Measurements from ENCODE around the gene FN1. TPM values are rescaled to one million over a fixed set of nuclear protein-coding genes. Genes with fewer than 3 reads are reported as not detected.

FN1 gene
- total and polyA plus RNA-seq, 2 donors (not counting 3 experiments of a cell fraction or from before 2014, with no cell fraction given), result 3,221 to 3,740 TPM

DNA sequence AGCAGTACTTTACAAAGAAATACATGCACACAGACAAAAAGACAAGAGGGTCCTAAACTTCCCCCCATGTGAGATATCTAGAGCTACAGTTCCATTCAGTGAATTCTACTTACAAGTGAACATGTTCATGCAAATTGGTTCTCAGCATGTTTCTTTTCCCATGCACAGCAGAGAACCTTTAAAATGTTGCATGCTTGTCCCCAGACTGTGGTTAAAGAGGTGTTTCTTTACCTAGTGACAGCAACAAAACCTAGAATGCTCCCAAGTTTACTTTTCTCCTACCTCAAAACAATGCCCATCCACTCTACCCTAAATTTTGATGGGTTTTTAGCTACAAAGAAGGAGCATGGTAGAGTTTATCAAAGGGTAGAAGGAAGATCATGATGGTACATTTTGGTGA lies 43.7 kb downstream of the FN1 start:
- H3K4me2 ChIP-seq (ENCODE audit: insufficient read depth, low read length), result no peak overlapping the region
- intact Hi-C loops (cut with micrococcal nuclease) (no loop called here), dilution Hi-C loops (cut with MboI; ENCODE audit: extremely low pct_ligation_motif_present, low sequenced_read_pairs) (no loop called here)
- no peaks in the 10 kb centered on the region for H3K9me1 ChIP-seq (replicated peaks; ENCODE audit: control insufficient read depth, extremely low read depth, insufficient read depth, low read length)
- ChIA-PET POLR2A (interaction anchor here (1.2 kb wide), 1 partner anchor 31 kb away, joined by 4 read pairs; no protein-coding TSS in a partner anchor), CTCF (no interaction called here)
- no peak overlapping the region for H2AFZ ChIP-seq (ENCODE audit: low read depth, low read length)
- no peak overlapping the region for H3K27ac ChIP-seq (ENCODE audit: insufficient read depth, low read depth, low read length)
- H3K9ac ChIP-seq (replicated peaks; ENCODE audit: extremely low read depth, insufficient read depth, low read length), result no peak overlapping the region
- no peak for TF ChIP-seq POLR2A (IDR thresholded peaks at IDR 0.05; ENCODE audit: low read depth, low read length)
- no peak for TF ChIP-seq MYC (IDR thresholded peaks at IDR 0.05; ENCODE audit: low read depth, low read length)
- TF ChIP-seq, protein P1, sequence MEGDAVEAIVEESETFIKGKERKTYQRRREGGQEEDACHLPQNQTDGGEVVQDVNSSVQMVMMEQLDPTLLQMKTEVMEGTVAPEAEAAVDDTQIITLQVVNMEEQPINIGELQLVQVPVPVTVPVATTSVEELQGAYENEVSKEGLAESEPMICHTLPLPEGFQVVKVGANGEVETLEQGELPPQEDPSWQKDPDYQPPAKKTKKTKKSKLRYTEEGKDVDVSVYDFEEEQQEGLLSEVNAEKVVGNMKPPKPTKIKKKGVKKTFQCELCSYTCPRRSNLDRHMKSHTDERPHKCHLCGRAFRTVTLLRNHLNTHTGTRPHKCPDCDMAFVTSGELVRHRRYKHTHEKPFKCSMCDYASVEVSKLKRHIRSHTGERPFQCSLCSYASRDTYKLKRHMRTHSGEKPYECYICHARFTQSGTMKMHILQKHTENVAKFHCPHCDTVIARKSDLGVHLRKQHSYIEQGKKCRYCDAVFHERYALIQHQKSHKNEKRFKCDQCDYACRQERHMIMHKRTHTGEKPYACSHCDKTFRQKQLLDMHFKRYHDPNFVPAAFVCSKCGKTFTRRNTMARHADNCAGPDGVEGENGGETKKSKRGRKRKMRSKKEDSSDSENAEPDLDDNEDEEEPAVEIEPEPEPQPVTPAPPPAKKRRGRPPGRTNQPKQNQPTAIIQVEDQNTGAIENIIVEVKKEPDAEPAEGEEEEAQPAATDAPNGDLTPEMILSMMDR (IDR thresholded peaks at IDR 0.05; ENCODE audit: extremely low read depth in 1 of 2, insufficient read depth in 1 of 2, low read depth in 1 of 2, low read length in 2 of 2), result no peak
- no peak for TF ChIP-seq GATA2 (IDR thresholded peaks at IDR 0.05; ENCODE audit: insufficient read depth, insufficient read length, low read depth, low read length)
- no peak for TF ChIP-seq JUN (IDR thresholded peaks at IDR 0.05; ENCODE audit: borderline replicate concordance, insufficient read depth, insufficient read length, low read depth)
- no peak for TF ChIP-seq EZH2 (IDR thresholded peaks at IDR 0.05; ENCODE audit: borderline replicate concordance, low read depth, low read length, severe bottlenecking)
- TF ChIP-seq FOS (IDR thresholded peaks at IDR 0.05; ENCODE audit: borderline replicate concordance, insufficient read depth, low read length), result no peak
- TF ChIP-seq POLR2AphosphoS5 (IDR thresholded peaks at IDR 0.05; ENCODE audit: insufficient read depth, low read depth, low read length), result no peak
- TF ChIP-seq, protein P2, sequence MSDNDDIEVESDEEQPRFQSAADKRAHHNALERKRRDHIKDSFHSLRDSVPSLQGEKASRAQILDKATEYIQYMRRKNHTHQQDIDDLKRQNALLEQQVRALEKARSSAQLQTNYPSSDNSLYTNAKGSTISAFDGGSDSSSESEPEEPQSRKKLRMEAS (IDR thresholded peaks at IDR 0.05; ENCODE audit: insufficient read depth, insufficient read length), result no peak
- peaks cover 58 to 71% of the 10 kb centered on the region in 2 experiments for H3K36me3 ChIP-seq (ENCODE audit: control insufficient read depth in 2 of 2, extremely low read depth in 1 of 2, insufficient read depth in 2 of 2, low read length in 2 of 2)
- no peaks in the 10 kb centered on the region for H3K9me3 ChIP-seq (replicated peaks; ENCODE audit: control insufficient read depth, insufficient read depth, low read length)
- no peak overlapping the region for H3K4me3 ChIP-seq (replicated peaks in 1 of 3; ENCODE audit: insufficient read depth in 1 of 3, low read depth in 1 of 3, low read length in 3 of 3)
- H4K20me1 ChIP-seq (replicated peaks; ENCODE audit: control insufficient read depth, extremely low read depth, insufficient read depth, low read length), result peaks cover 3% of the 10 kb centered on the region
- BruUV-seq (replicated peaks), result no TSS peak
- DNase-seq (ENCODE audit: low read depth, low spot score), result no peak
- peaks cover 11% of the 10 kb centered on the region for H3K79me2 ChIP-seq (ENCODE audit: control insufficient read depth, insufficient read depth, low read length)
- no peaks in the 10 kb centered on the region for H3K27me3 ChIP-seq (ENCODE audit: control insufficient read depth in 2 of 2, insufficient read depth in 2 of 2, low read length in 2 of 2)
- no peaks in the 10 kb centered on the region for H3K4me1 ChIP-seq (ENCODE audit: control insufficient read depth, extremely low read depth, insufficient read depth, low read length)
- no peak for FAIRE-seq

Data from endothelial cell of umbilical vein (primary cell).